Effector memory CD4-positive, alpha-beta T cell (primary cell): ENCODE data around the gene ABHD8.

Source experiments
- DNase-seq, 3 donors: peaks; one replicate each; pipeline ENCODE4 v3.0.0-alpha.2; 2020
- H3K27ac ChIP-seq: 2 replicates; pipeline ENCODE4 v1.7.0; 2013; ENCODE audit warnings: mild to moderate bottlenecking, low read length, moderate library complexity; ENCODE audit not compliant: insufficient read depth, poor library complexity, severe bottlenecking
- H3K27me3 ChIP-seq: replicated peaks from 2 replicates; pipeline ENCODE4 v1.7.0; 2013; ENCODE audit warnings: mild to moderate bottlenecking, low read length; ENCODE audit not compliant: insufficient read depth, control insufficient read depth, poor library complexity, severe bottlenecking
- H3K36me3 ChIP-seq: 2 replicates; pipeline ENCODE4 v1.7.0; 2013; ENCODE audit warnings: mild to moderate bottlenecking, low read length, moderate library complexity; ENCODE audit not compliant: control insufficient read depth, insufficient read depth
- H3K4me1 ChIP-seq: 2 replicates; pipeline ENCODE4 v1.7.0; 2013; ENCODE audit warnings: low read length, mild to moderate bottlenecking; ENCODE audit not compliant: control insufficient read depth, insufficient read depth, poor library complexity, severe bottlenecking
- H3K4me3 ChIP-seq: 2 replicates; pipeline ENCODE4 v1.7.0; 2013; ENCODE audit warnings: low read length, low read depth, mild to moderate bottlenecking; ENCODE audit not compliant: insufficient read depth, poor library complexity, severe bottlenecking
- H3K9me3 ChIP-seq: 2 replicates; pipeline ENCODE4 v1.7.0; 2013; ENCODE audit warnings: mild to moderate bottlenecking, low read length, moderate library complexity; ENCODE audit not compliant: control insufficient read depth

The ABHD8 gene

DNA sequence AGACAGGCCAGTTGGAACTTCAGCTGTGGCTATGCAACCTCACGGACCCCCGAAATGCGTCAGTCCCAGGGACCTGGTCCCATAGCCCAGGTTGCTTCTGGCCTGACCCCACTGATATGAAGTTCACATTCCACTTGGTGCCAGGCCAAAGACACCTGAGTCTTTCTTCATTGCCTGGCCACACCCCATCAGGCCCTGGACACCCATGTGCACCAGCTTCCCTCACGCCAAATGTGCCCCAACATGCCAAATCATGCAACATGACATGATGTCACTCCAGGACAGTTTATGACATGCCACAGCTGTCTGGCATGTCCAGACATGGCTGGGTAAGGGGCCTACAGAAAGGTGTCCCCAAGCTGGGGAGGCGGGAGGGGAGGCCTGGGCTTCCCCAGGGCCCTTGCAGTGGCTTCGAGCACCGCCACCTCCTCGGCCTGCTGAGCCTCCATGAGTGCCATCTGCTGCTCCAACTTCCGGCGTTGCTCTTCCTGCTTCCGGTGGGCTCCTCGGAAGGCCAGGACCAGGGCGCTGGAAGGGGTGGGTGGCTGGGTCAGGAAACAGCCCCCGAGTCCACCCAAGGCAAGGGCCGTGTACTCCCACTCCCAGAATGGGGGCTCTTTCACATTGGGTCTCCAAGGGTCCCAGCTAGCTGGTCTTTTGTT lies 53.2 kb downstream of the ABHD8 start:
- H3K4me3 ChIP-seq = no peak overlapping the region
- peaks cover 9% of the 10 kb centered on the region for H3K4me1 ChIP-seq
- no peak for DNase-seq
- H3K27ac ChIP-seq = no peak overlapping the region
- H3K9me3 ChIP-seq = no peaks in the 10 kb centered on the region
- H3K27me3 ChIP-seq = no peaks in the 10 kb centered on the region
- H3K36me3 ChIP-seq = no peaks in the 10 kb centered on the region

DNA sequence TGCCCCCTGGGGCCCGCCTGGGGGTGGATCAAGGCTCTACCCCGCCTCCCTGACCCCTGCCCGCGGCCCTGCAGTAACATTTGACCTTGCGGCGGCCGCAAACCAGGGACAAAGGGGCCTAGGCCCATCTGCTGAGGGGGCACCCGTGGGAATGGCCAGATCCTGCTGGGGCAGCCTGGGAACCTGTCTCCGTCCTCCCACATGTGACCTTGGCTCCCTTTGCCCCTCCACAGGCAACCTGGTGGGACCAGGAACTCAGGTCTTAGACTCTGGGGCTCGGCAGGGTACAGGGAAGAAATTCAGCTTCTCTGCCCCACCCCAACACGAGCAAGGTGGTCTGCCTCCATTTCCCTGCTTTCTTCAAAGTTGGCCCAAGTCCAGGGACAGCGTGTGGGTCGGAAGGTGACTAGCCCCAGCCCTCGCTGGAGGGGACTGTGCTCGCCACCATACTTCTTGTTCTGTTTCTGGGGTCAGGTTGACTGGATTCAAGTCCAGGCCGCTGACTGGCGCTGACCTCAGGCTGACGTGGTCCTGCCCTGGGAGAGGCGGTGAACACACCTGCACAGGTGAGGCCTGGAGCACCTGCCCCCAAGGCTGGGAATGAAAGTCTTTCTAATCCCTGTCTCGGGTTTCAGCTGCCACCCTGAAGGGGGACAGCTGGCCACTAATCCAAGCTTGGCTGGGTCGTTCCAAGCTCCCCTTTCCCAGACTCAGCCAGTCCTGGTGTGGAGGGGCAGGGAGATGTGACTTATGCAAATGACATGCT lies 55.0 kb downstream of the ABHD8 start:
- peaks cover 9% of the 10 kb centered on the region for H3K4me1 ChIP-seq
- no peaks in the 10 kb centered on the region for H3K9me3 ChIP-seq
- no peak for DNase-seq
- no peak overlapping the region for H3K4me3 ChIP-seq
- H3K27me3 ChIP-seq = no peaks in the 10 kb centered on the region
- no peak overlapping the region for H3K27ac ChIP-seq
- no peaks in the 10 kb centered on the region for H3K36me3 ChIP-seq

DNA sequence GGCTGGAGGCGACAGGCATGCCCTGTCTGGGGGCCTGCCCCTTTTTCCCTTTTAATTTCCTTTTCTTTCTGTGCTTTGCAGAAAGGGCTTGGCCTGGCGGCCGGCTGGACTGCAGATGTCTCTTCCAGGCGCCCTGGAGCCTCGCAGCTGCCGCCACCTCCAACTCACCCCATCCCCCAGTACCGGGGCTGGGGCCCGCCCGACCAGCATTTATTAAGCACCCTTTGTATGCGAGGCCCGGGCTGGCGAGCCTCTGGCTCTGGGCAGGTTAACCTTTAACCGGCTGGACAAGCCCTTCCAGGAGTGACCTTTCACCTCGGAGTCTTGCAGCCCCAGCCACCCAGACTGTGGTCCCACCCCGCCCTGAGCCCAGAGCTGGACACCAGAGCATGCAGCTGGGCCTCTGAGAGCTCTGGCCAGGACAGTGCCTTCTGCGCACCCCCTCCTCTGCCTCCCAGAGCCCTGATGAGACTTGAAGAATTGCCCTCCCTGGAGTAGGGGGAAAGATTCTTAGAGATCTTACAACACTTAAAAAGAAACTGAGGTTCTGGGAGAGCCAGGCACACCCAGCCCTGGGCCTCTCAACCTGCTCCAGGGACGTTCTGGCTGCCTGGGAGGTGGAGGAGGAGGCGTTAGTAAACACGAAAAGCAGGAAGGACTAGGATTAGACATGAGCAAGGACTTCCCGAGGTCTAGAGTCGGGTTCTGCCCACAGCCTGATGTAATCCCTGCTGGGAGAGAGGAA lies 56.4 kb downstream of the ABHD8 start:
- Histone ChIP-seq H3K27me3 (no peaks in the 10 kb centered on the region), H3K36me3 (no peaks in the 10 kb centered on the region), H3K4me3 (peak overlapping the region; percentile 70), H3K9me3 (no peaks in the 10 kb centered on the region), H3K27ac (no peak overlapping the region), H3K4me1 (peaks cover 9% of the 10 kb centered on the region)
- DNase-seq = no peak

DNA sequence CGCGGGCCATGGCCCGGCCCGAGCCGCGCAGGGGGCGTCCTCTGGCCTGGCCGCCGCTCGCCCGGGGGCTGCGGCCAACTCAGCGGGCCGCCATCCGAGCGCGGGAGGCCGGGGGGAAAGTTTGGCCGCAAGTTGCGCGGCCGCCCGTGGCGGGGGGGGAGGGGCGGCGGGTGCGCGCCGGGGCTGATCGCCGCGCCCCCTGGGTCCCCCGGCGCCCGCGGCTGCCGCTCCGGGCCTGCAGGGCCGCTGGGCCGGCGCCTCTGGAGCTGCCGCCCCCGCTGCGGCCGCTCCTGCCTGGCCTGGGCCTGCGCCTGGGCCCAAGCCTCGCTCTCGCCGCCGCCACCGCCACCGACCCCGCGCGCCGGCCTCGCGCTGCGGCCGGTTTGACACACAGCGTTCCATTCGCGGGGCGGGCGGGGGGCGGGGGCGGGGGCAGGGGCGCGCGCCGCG lies 57.7 kb downstream of the ABHD8 start, which contains the start of gene NR2F6:
NR2F6 (minus strand) TSS at position 385 of the 450 bp plus-strand sequence. CDS start 699 bp downstream, outside the sequence.
- no peak within 1 kb of the TSS for H3K27ac ChIP-seq
- H3K9me3 ChIP-seq = no peaks in the 10 kb centered on the region
- no peaks in the 10 kb centered on the region for H3K27me3 ChIP-seq
- H3K4me3 ChIP-seq = peak within 1 kb of the TSS; percentile 70
- no peak for DNase-seq
- H3K36me3 ChIP-seq = no peaks in the 10 kb centered on the region
- peaks cover 9% of the 10 kb centered on the region for H3K4me1 ChIP-seq

DNA sequence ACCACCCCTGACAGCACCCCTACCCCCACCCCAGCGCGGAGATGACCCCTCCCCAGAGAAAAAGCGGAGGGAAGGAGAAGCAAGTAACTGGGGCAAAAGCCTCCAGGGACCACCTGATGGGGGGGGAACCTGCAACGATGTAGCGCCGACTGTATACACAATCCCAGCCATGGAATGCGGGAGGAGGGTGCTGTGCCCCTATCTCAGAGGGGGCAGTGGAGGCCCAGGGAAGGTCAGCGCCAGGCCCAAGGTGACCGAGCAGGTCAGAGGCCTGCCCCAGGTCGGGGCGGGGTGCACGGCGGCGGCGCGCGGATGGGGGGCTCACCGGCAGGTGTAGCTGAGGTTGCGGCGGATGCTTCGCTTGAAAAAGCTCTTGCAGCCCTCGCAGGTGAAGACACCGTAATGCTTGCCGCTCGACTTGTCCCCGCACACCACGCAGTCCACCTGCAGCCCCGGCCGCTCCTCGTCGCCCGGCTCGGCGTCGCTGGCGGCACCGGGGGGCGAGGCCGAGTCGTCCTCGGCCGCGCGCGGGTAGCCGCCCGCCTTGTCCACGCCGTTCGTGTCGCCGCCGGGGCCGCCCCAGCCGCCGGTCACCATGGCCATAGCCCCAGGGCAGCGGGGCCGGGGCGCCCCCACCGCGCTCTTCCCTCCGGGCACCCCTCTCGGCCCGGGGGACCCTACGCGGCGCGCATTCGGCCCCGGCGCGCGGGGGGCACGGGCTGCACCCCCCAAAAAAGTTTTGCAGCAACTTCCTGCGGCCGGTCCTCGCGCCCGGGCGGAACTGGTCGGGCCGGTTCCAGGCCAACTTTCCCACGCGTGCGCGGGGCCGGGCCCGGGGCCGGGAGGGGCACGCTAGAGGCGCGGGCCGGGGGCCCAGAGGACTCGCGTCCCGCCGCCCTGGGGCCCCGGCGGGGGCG lies 58.3 kb downstream of the ABHD8 start:
- peaks cover 9% of the 10 kb centered on the region for H3K4me1 ChIP-seq
- H3K27ac ChIP-seq = no peak overlapping the region
- no peak for DNase-seq
- no peaks in the 10 kb centered on the region for H3K9me3 ChIP-seq
- no peaks in the 10 kb centered on the region for H3K36me3 ChIP-seq
- peak overlapping the region; percentile 23 for H3K4me3 ChIP-seq
- H3K27me3 ChIP-seq = no peaks in the 10 kb centered on the region

DNA sequence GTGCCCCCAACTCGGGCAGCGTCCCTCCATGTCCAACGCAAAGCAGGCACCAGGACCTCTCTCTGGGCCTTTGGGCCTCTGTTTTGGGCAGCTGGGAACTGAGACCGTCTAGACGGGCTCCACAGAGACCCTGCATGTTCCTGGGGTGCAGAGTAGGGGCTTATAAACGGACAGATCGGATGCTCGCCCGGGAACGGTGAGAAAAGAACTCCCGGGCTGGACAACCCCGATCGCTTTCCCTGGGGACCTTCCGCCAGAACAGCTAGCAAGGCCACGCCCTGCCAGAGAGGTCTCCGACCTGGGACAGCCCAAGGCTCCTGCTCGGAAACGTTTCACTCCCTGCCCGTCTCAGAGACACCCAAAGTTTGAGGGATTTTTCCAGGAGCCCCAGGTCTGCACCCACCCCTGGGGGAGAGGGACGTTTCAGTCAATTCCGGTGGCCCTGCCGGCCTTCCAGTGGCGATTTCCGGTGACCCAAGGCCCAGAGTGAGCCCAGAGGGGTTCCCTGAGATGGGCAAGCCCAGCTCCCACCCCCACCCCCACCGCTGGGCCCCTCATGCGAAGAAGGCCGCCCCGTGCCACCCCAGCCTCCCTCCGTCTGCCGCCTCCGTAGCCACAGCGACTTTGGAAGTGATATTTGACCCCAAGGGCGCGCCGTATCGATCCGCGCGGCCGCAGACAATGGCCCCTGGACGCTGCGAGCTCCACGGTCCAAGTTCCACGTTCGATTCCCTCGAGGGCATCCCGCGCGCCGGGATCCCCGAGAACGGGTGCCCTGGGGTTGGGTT lies 59.2 kb downstream of the ABHD8 start:
- Histone ChIP-seq H3K4me1 (peaks cover 9% of the 10 kb centered on the region), H3K36me3 (no peaks in the 10 kb centered on the region), H3K4me3 (no peak overlapping the region), H3K27me3 (no peaks in the 10 kb centered on the region), H3K27ac (no peak overlapping the region), H3K9me3 (no peaks in the 10 kb centered on the region)
- DNase-seq = no peak

DNA sequence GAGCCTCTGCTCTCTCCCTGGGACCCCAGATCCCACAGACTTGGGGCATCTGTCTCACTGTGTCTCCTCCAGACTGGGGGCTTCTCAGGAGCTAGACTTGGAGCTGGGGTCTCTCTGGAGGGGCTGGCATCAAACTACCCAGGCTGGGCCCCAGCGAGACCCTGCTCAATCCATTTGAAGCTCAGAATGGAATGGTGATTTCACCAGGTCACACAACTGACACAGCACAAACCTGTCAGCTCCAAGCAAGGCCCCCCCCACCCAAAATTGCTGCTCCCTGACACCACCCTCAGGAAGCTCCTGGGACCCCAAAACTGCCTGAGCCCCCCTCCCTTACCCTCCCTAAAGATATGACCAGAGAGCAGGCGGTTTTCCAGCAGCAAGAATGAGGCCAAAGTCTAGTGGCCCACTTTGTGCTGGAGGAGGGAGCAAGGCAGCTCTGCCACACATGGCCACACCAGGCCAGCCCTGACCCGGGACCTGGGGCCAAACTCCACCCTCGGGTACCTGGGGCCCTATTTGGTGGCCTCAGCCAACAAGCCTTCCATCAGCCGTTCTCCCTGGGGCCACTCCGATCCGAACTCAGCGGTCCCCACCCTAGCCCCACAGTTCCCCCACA lies 59.9 kb downstream of the ABHD8 start:
- Histone ChIP-seq H3K36me3 (no peaks in the 10 kb centered on the region), H3K9me3 (no peaks in the 10 kb centered on the region), H3K4me1 (peaks cover 9% of the 10 kb centered on the region), H3K4me3 (no peak overlapping the region), H3K27me3 (no peaks in the 10 kb centered on the region), H3K27ac (no peak overlapping the region)
- DNase-seq = no peak

DNA sequence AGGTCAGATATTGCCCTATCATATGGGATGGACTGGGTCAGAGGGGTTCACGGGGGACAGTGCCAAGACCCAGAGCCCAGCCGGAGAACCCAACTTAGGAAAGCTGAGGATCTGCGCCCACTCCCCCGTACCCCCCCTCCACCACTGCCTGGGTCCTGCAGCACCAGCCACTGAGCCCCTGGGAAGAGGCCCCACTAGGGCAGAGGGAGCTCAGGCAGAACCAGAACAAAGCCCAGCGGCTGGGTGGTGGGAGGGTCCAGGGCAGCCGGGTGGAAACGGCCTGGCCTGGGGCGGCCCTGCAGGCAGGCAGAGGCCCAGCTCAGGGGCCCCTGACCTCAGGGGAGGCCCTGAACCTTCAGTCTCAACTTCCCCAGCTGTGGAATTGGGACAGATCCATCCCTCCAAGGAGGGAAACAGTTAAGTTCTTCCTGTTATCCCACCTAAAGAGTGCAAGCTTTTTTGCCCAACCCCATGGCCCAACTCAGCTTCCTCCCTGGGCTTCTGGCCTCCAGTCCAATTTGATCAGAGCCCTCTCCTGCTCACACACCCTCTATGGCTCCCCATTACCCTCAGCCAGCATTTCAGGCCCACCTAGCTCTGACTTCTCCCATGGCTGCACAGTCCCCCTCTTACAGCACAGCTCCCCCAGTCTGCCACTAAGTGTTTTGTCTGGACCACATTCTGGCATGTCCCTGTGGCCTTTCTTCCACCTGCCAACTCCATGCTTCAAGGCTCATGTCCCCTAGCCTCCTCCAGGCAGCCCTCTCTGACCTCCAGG lies 60.6 kb downstream of the ABHD8 start:
- H3K27me3 ChIP-seq = no peaks in the 10 kb centered on the region
- H3K4me1 ChIP-seq = peaks cover 9% of the 10 kb centered on the region
- no peaks in the 10 kb centered on the region for H3K9me3 ChIP-seq
- H3K36me3 ChIP-seq = no peaks in the 10 kb centered on the region
- no peak overlapping the region for H3K27ac ChIP-seq
- no peak overlapping the region for H3K4me3 ChIP-seq
- DNase-seq = no peak
